CD4-positive, alpha-beta T cell treated with Interferon alpha-2 for 1 hour (primary cell): ENCODE results near the gene HOXC10.

Experiments used
- DNase-seq, 2 donors: peaks; one replicate each; pipeline ENCODE4 v3.0.0-alpha.2; 2020 to 2022

Gene HOXC10

GRCh38 chr12:53965281-53966084, 19.5 kb upstream of the HOXC10 start:
- no peak for DNase-seq

- DNase-seq = no peak
Observed at GRCh38 chr12:53966085-53966384, 18.9 kb upstream of the HOXC10 start.

GRCh38 chr12:53966385-53967133, 18.4 kb upstream of the HOXC10 start:
- no peak for DNase-seq

- no peak for DNase-seq
Observed at GRCh38 chr12:53967421-53967925, 17.5 kb upstream of the HOXC10 start.

GRCh38 chr12:53968214-53969127, 16.5 kb upstream of the HOXC10 start:
- no peak for DNase-seq

GRCh38 chr12:53969588-53970259, 15.2 kb upstream of the HOXC10 start:
- no peak for DNase-seq

GRCh38 chr12:53970451-53970850, 14.5 kb upstream of the HOXC10 start:
- no peak for DNase-seq

- DNase-seq = no peak
Observed at GRCh38 chr12:53971129-53971528, 13.8 kb upstream of the HOXC10 start.

GRCh38 chr12:53971686-53972085, 13.3 kb upstream of the HOXC10 start:
- no peak for DNase-seq

GRCh38 chr12:53972152-53972702, 12.7 kb upstream of the HOXC10 start:
- no peak for DNase-seq

GRCh38 chr12:53972722-53973235, 12.2 kb upstream of the HOXC10 start, which contains the start of gene HOXC11:
TSS of gene HOXC11 (plus strand) at chr12:53973126. CDS start at chr12:53973242, 116 bp downstream.
- no peak for DNase-seq

GRCh38 chr12:53973236-53974042, 11.5 kb upstream of the HOXC10 start:
- no peak for DNase-seq

GRCh38 chr12:53974084-53975063, 10.6 kb upstream of the HOXC10 start, which contains the start of gene HOTAIR:
TSS of gene HOTAIR (minus strand) at chr12:53974954.
- peak in 1 of 2 donors; percentile 42 for DNase-seq

GRCh38 chr12:53975064-53975471, 9.9 kb upstream of the HOXC10 start:
- no peak for DNase-seq

GRCh38 chr12:53975479-53976152, 9.3 kb upstream of the HOXC10 start:
- DNase-seq = no peak

- no peak for DNase-seq
Observed at GRCh38 chr12:53976172-53976822, 8.6 kb upstream of the HOXC10 start.

- no peak for DNase-seq
Observed at GRCh38 chr12:53976823-53977595, 7.9 kb upstream of the HOXC10 start.
